Adrenal gland (tissue), 5 donors: ENCODE measurements around the gene ERBIN.

Experiments
- POLR2A ChIP-seq, 2 donors: fragments of 450-650 bp; IDR thresholded peaks; one replicate each; pipeline ENCODE4 v1.6.1; 2017; ENCODE audit warnings: antibody characterized with exemption in 2 of 2, mild to moderate bottlenecking in 2 of 2, moderate library complexity in 1 of 2
- TF ChIP-seq, protein P1 (sequence below), 6 experiments: fragments of 450-650 bp in 4 of 6; fragments of 200-600 bp in 2 of 6; sonication (generic) in 1 of 6; IDR thresholded peaks; 1 replicate in 5 of 6; 2 replicates in 1 of 6; pipeline versions ENCODE4 v1.5.1 to v1.8.0; 2016 to 2021; ENCODE audit warnings: antibody characterized with exemption in 6 of 6, mild to moderate bottlenecking in 2 of 6, moderate library complexity in 1 of 6
- donor health status: DM: no; HTN: no; CAD: no.

DNA sequence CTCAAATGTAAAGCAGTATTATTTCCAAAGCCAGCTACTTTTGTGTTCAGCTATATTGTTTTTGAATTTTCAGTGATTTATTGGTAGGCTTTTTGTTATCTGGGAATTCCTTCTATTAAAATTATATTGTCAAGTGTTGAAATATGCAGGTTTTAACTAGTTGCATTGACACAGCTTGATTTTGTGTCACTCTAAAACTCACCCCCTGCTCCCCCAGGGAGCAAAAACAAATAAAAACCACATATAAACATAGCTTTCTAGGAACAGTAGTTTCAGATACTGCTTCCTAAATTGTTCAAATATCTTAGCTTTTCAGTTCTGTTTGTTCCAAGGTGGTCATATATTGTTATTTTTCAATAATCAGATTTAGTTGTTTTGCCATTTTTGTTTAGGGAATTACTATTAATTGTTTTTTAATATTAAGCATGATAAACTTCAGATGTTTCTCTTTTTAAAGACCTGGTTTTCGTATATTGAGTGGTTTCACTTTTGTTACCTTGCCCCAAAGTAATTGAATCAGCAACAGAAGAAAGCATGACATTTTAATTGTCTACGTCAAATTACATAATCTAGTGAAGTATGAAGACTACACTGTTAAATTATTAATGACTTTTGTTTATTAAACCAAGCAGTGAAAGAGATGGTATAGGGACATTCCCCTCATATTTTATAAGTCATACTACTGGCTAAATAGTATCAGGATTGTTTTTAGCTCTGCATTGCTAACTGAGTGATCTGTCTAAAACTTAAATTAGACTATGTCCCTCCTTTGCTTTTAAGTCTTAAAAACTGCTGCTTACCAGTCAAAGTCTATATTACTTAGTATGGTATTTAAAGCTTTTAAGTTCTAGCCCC is 43.4 kb downstream of the ERBIN start:
- TF ChIP-seq, protein P1, sequence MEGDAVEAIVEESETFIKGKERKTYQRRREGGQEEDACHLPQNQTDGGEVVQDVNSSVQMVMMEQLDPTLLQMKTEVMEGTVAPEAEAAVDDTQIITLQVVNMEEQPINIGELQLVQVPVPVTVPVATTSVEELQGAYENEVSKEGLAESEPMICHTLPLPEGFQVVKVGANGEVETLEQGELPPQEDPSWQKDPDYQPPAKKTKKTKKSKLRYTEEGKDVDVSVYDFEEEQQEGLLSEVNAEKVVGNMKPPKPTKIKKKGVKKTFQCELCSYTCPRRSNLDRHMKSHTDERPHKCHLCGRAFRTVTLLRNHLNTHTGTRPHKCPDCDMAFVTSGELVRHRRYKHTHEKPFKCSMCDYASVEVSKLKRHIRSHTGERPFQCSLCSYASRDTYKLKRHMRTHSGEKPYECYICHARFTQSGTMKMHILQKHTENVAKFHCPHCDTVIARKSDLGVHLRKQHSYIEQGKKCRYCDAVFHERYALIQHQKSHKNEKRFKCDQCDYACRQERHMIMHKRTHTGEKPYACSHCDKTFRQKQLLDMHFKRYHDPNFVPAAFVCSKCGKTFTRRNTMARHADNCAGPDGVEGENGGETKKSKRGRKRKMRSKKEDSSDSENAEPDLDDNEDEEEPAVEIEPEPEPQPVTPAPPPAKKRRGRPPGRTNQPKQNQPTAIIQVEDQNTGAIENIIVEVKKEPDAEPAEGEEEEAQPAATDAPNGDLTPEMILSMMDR (IDR thresholded peaks at IDR 0.05), result no peak
- no peak for TF ChIP-seq POLR2A (IDR thresholded peaks at IDR 0.05)
